HFFc6 (cell line): Measurements from ENCODE around the gene SPN. TPM values are rescaled to one million over a fixed set of nuclear protein-coding genes. Genes with fewer than 3 reads are reported as not detected.
"Not testable (repeated sequence)": the region's sequence is repeated elsewhere in the genome, so short reads cannot be mapped to it uniquely, and the experiment has no call there.

Experiments used
- DNase-seq: peaks from one replicate; pipeline ENCODE4 v3.0.0-alpha.2; 2018
- H3K27ac Mint-ChIP-seq: 2 replicates; pipeline ENCODE4 v1.8.0; 2020; ENCODE audit warnings: mild to moderate bottlenecking, mixed read lengths
- H3K27me3 Mint-ChIP-seq: 2 replicates; pipeline ENCODE4 v1.8.0; 2021; ENCODE audit warnings: mild to moderate bottlenecking, moderate library complexity, mixed read lengths; ENCODE audit not compliant: insufficient read depth
- H3K36me3 Mint-ChIP-seq: 2 replicates; pipeline ENCODE4 v1.8.0; 2021; ENCODE audit warnings: low read depth, mixed read lengths
- H3K4me1 Mint-ChIP-seq: 2 replicates; pipeline ENCODE4 v1.8.0; 2020; ENCODE audit warnings: low read depth, mixed read lengths
- H3K4me3 Mint-ChIP-seq: 2 replicates; pipeline ENCODE4 v1.8.0; 2020; ENCODE audit warnings: mild to moderate bottlenecking, moderate library complexity, mixed read lengths
- H3K9me3 Mint-ChIP-seq: 2 replicates; pipeline ENCODE4 v1.8.0; 2020; ENCODE audit warnings: mild to moderate bottlenecking, mixed read lengths
- total RNA-seq, 6 experiments: library from RNA; stranded (reverse); fragmentation: NEBNext Ultra II Directional; extraction: Animal tissue kit (Norgen Biotek cat#: 25700); gene quantifications; 2 replicates in 1 of 6; 3 replicates in 5 of 6; pipeline ENCODE4 v1.2.3, GENCODE V29; 2021
- TF ChIP-seq, protein P1 (sequence below): fragments of 200-600 bp; sonication (generic); IDR thresholded peaks from 2 replicates; pipeline ENCODE4 v1.5.0; 2021; ENCODE audit warnings: antibody characterized with exemption, mild to moderate bottlenecking

Gene SPN
- total RNA-seq, 6 experiments from 2014 or later, result 0.06 to 0.20 (median 0.12) TPM; not detected in 1

DNA sequence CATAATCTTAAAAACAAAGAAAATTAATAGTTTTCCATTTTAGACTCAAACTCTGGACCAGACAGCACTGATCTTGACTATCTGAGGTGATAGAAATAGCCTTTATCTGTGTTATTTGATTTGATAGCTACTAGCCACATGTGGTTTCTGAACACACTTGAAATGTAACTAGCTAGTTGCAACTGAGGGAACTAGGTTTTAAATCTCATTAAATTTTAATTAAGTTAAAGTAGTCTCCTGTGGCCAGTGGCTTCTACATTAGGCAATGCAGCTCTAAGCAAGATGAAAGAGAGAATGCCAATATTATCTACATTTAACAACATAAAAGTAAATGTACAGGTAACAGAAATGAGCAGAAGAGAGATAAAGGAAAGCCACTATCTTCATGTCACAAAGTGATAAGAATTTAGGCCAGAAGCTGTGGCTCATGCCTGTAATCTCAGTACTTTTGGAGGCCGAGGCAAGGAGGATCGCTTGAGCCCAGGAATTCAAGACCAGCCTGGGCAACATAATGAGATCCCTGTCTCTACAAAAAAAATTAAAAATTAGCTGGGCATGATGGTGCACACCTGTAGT, 11.2 kb upstream of the SPN start:
- H3K27me3 Mint-ChIP-seq, result peaks cover 17% of the 10 kb centered on the region
- DNase-seq, result no peak
- no peaks in the 10 kb centered on the region for H3K4me1 Mint-ChIP-seq
- TF ChIP-seq, protein P1, sequence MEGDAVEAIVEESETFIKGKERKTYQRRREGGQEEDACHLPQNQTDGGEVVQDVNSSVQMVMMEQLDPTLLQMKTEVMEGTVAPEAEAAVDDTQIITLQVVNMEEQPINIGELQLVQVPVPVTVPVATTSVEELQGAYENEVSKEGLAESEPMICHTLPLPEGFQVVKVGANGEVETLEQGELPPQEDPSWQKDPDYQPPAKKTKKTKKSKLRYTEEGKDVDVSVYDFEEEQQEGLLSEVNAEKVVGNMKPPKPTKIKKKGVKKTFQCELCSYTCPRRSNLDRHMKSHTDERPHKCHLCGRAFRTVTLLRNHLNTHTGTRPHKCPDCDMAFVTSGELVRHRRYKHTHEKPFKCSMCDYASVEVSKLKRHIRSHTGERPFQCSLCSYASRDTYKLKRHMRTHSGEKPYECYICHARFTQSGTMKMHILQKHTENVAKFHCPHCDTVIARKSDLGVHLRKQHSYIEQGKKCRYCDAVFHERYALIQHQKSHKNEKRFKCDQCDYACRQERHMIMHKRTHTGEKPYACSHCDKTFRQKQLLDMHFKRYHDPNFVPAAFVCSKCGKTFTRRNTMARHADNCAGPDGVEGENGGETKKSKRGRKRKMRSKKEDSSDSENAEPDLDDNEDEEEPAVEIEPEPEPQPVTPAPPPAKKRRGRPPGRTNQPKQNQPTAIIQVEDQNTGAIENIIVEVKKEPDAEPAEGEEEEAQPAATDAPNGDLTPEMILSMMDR, result no peak
- no peak overlapping the region for H3K4me3 Mint-ChIP-seq
- no peaks in the 10 kb centered on the region for H3K36me3 Mint-ChIP-seq
- no peak overlapping the region for H3K27ac Mint-ChIP-seq
- no peaks in the 10 kb centered on the region for H3K9me3 Mint-ChIP-seq

DNA sequence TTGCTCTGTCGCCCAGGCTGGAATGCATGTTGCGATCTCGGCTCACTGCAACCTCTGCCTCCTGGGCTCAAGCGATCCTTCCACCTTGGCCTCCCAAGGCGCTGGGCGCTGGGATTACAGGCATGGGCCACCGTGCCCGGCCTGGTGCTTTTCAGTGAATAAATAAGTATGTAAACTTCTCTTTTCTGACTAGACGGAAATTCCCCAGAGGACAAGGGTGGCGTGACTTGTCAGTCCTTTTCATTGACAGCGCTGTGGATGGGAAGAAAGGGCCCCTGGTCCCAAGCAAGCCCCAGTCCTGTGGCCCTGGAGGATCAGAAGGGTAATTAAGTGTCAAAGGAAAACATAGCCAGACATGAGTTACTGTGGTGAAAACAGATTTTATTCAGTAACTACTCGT, 9.6 kb upstream of the SPN start:
- TF ChIP-seq, protein P1, result no peak

DNA sequence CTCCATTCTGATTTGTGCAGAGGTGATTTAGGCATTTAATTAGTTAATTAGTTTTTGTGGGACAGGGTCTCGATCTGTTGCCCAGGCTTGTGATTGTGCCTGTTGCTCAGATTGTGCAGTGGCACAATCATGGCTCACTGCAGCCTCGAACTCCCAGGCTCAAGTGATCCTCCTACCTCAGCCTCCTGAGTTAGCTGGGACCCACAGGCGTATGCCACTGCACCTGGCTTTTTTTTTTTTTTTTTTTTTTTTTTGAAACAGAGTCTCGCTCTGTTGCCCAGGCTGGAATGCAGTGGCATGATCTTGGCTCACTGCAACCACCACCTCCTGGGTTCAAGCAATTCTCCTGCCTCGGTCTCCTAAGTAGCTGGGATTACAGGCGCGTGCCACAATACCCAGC, 9.2 kb upstream of the SPN start:
- H3K4me1 Mint-ChIP-seq, H3K9me3 Mint-ChIP-seq, H3K4me3 Mint-ChIP-seq, DNase-seq, H3K36me3 Mint-ChIP-seq, H3K27ac Mint-ChIP-seq: not testable (repeated sequence)
- peaks cover 18% of the 10 kb centered on the region for H3K27me3 Mint-ChIP-seq

More for the DNA sequence above, 9.6 kb upstream of the SPN start:
- no peak for DNase-seq
- Mint-ChIP-seq H3K4me1 (no peaks in the 10 kb centered on the region), H3K36me3 (no peaks in the 10 kb centered on the region), H3K4me3 (no peak overlapping the region), H3K27me3 (peaks cover 18% of the 10 kb centered on the region), H3K9me3 (no peaks in the 10 kb centered on the region), H3K27ac (no peak overlapping the region)

DNA sequence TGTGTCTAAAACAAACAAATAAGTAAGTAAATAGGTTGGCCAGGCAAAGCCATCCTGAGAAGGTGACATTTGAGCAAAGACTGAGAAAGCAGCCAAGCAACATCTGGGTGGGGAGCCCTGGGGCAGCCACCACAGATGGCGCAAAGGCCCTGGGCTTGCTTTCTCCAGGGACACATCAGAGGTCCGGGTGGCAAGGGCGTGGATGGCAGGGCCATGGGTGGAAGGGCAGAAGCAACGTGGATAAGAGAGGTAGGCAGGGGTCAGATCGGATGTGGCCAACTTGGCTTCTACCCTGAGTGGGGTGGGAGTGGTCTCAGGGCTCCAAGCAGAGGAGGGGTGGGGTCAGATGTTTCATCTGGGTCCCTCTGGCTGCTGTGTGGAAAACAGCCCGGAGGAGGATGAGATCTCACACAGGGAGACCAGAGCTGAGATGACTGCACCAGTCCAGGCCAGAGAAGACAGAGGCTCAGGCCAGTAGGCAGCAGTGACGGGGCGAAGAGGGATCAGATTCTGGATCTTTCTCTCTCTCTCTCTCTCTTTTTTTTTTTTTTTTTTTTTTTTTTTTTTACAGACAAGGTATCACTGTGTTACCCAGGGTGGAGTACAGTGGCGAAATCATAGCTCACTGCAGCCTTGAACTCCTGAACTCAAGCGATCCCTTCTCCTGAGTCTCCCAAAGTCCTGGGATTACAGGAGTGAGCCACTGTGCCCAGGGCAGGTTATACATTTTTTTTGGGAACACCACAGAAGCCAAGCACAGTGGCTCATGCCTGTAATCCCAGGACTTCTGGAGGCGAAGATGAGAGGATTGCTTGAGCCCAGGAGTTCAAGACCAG, 6.1 kb upstream of the SPN start:
- TF ChIP-seq, protein P1, result no peak
- H3K36me3 Mint-ChIP-seq, result no peaks in the 10 kb centered on the region

DNA sequence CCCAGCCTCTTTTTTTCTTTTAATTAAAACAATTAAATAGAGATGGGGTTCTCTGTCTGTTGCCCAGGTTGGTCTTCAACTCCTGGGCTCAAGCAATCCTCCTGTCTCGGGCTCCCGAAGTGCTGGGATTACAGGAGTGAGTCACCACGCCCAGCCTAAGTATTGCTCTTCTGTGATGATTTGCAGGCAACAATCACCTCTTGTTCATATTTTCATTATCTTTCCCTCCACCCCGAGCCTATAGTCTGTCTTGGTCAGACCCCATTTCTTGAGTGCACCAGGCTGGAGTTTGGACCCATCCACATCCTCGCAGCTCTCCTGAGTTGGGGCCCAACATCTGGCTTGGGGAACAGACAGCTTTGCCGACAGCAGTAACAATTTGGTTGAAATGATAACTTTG, 4.3 kb upstream of the SPN start:
- TF ChIP-seq, protein P1, result no peak
- DNase-seq, result no peak
- Mint-ChIP-seq H3K27ac (no peak overlapping the region), H3K4me3 (no peak overlapping the region), H3K27me3 (peaks cover 16% of the 10 kb centered on the region), H3K36me3 (no peaks in the 10 kb centered on the region), H3K9me3 (no peaks in the 10 kb centered on the region), H3K4me1 (peaks cover 5% of the 10 kb centered on the region)

More for the DNA sequence above, 6.1 kb upstream of the SPN start:
- no peak overlapping the region for H3K27ac Mint-ChIP-seq
- H3K27me3 Mint-ChIP-seq, result peaks cover 16% of the 10 kb centered on the region
- no peaks in the 10 kb centered on the region for H3K9me3 Mint-ChIP-seq
- no peak overlapping the region for H3K4me3 Mint-ChIP-seq
- H3K4me1 Mint-ChIP-seq, result peaks cover 5% of the 10 kb centered on the region
- DNase-seq, result no peak
